GM12873 (cell line): Measurements from ENCODE around the gene FXYD6.

Experiments used
- CTCF ChIP-seq: IDR thresholded peaks from 2 replicates; pipeline ENCODE4 v1.5.1; 2012; ENCODE audit warnings: low read depth, mild to moderate bottlenecking, moderate library complexity, low read length, control low read depth; ENCODE audit not compliant: insufficient read depth; ENCODE audit errors: missing control alignments

The FXYD6 gene

DNA sequence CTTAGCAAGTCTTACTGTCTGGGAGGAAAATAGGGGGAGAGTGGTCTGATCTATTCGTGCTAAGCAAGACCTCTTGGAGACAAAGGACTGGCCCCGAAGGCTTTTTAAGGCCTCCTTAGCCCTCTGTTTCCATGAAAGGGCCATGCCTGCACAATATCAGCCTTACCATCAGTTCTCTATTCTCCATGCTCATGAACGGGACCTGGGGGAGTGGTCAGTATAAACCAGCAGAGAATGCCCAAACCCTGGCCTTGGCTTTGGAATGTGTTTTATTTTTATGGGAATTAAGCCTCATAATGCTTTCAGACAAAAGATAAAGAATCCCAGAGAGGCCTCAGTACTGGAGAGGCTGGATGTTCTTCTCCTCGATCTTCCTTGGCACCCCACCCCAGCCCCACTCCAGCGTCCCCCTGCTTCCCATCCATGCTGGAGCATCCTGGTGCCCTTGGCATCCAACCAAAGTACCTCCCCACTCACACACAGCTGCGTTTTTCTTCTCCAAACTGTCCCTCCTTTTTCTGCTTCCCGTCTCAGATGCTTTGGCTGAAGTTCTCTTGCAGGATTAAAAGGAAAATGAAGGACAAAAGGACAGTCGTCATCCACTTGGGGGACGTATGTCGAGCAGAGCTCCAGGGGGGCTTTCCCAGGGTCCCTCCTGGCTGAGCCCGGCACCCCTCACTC, 18.6 kb downstream of the FXYD6 start:
- no peak for TF ChIP-seq CTCF

- TF ChIP-seq CTCF, result no peak
Observed at GRCh38 chr11:117855912-117856651, 20.4 kb downstream of the FXYD6 start.

- TF ChIP-seq CTCF, result no peak
Observed at GRCh38 chr11:117855186-117855845, 21.1 kb downstream of the FXYD6 start.

DNA sequence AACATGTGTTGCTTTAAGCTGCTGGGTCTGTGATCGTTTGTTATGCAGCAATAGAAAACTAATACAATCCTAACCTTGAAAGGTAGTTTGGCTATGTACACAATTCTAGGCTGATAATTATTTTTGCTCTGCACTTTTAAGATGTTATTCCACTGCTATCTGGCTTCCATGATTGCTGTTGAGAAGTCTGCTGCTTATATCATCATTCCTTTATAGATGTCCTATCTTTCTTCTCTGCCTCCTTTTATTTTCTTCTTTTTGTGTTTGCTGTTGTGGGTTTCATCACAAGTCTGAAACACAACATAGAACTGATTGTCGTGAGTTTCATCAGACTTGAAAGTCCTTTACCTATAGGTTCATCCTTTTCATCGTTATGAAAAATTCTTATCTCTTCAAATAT, 24.1 kb downstream of the FXYD6 start:
- no peak for TF ChIP-seq CTCF

- no peak for TF ChIP-seq CTCF
Observed at GRCh38 chr11:117851852-117852251, 24.6 kb downstream of the FXYD6 start.

- TF ChIP-seq CTCF, result no peak
Observed at GRCh38 chr11:117851106-117851505, 25.4 kb downstream of the FXYD6 start.

DNA sequence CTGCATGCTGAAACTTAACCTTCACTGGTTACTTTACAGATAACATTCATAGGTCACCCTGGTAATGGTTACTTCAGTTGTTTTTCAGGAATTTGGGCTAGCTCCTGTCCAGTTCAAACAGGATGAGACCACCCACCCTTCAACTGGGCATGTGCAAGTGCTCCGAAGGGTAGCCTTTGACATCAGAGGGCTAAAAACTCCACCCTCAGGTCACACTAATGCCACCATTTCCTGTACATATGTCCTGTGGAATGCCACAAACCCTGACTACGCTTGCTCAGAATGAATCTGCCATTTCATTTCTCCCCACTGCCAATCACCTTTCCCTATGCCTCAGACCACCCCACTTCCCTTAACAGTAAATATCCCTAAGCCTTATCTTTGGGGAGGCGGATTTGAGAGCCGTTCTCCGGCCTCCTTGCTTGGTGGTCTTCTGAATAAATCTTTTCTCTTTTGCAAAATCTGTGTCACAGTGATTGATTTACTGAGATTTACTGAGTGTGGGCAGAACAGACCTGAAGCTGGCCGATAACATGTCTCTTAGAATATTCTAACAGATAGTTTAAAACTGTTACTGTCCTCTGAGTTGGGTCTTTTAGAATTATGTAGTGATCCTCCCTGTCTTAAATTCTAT, 26.6 kb downstream of the FXYD6 start:
- no peak for TF ChIP-seq CTCF
